Testis (tissue), 2 donors: ENCODE measurements around the gene SDK1.

ENCODE experiments used
- POLR2A ChIP-seq: fragments of 450-650 bp; IDR thresholded peaks from one replicate; pipeline ENCODE4 v1.6.1; 2017; ENCODE audit warnings: antibody characterized with exemption, mild to moderate bottlenecking, moderate library complexity
- TF ChIP-seq, protein P1 (sequence below), 3 experiments: fragments of 450-650 bp in 2 of 3; fragments of 200-600 bp in 1 of 3; sonication (generic) in 1 of 3; IDR thresholded peaks; one replicate each; pipeline ENCODE4 v1.5.1; 2016 to 2019; ENCODE audit warnings: antibody characterized with exemption in 3 of 3, mild to moderate bottlenecking in 2 of 3, moderate library complexity in 1 of 3

- TF ChIP-seq, protein P1, sequence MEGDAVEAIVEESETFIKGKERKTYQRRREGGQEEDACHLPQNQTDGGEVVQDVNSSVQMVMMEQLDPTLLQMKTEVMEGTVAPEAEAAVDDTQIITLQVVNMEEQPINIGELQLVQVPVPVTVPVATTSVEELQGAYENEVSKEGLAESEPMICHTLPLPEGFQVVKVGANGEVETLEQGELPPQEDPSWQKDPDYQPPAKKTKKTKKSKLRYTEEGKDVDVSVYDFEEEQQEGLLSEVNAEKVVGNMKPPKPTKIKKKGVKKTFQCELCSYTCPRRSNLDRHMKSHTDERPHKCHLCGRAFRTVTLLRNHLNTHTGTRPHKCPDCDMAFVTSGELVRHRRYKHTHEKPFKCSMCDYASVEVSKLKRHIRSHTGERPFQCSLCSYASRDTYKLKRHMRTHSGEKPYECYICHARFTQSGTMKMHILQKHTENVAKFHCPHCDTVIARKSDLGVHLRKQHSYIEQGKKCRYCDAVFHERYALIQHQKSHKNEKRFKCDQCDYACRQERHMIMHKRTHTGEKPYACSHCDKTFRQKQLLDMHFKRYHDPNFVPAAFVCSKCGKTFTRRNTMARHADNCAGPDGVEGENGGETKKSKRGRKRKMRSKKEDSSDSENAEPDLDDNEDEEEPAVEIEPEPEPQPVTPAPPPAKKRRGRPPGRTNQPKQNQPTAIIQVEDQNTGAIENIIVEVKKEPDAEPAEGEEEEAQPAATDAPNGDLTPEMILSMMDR (IDR thresholded peaks at IDR 0.05): no peak
- no peak for TF ChIP-seq POLR2A
Measured at GRCh38 chr7:4040109-4040928, 739.3 kb downstream of the SDK1 start.
